Activated T-cell treated with anti-CD3 and anti-CD28 coated beads for 4 hours (primary cell): Measurements from ENCODE around the gene TMEM131.
"Not testable (repeated sequence)": the region's sequence is repeated elsewhere in the genome, so short reads cannot be mapped to it uniquely, and the experiment has no call there.

Experiments
- DNase-seq: peaks from one replicate; pipeline ENCODE4 v3.0.0-alpha.2; 2020

TMEM131 gene

GRCh38 chr2:97991081-97991856 lies 4.5 kb downstream of the TMEM131 start:
- no peak for DNase-seq

- DNase-seq = no peak
These were observed 7.0 kb downstream of the TMEM131 start for GRCh38 chr2:97988722-97989121.

GRCh38 chr2:97985998-97986397 lies 9.8 kb downstream of the TMEM131 start:
- no peak for DNase-seq

GRCh38 chr2:97983698-97984097 lies 12.1 kb downstream of the TMEM131 start:
- DNase-seq = no peak

GRCh38 chr2:97983134-97983533 lies 12.6 kb downstream of the TMEM131 start:
- no peak for DNase-seq

GRCh38 chr2:97982621-97983020 lies 13.1 kb downstream of the TMEM131 start:
- no peak for DNase-seq

- DNase-seq = no peak
These were observed 13.8 kb downstream of the TMEM131 start for GRCh38 chr2:97981961-97982360.

- DNase-seq = no peak
These were observed 15.8 kb downstream of the TMEM131 start for GRCh38 chr2:97979904-97980303.

- DNase-seq = no peak
These were observed 21.3 kb downstream of the TMEM131 start for GRCh38 chr2:97974471-97974870.

GRCh38 chr2:97970293-97971060 lies 25.3 kb downstream of the TMEM131 start:
- no peak for DNase-seq

GRCh38 chr2:97969081-97970067 lies 26.4 kb downstream of the TMEM131 start:
- DNase-seq = no peak

GRCh38 chr2:97967931-97968627 lies 27.7 kb downstream of the TMEM131 start:
- DNase-seq = no peak

- no peak for DNase-seq
These were observed 28.5 kb downstream of the TMEM131 start for GRCh38 chr2:97967216-97967592.

- DNase-seq = no peak
These were observed 29.1 kb downstream of the TMEM131 start for GRCh38 chr2:97966545-97967215.

- DNase-seq = no peak
These were observed 30.6 kb downstream of the TMEM131 start for GRCh38 chr2:97965116-97965515.

- DNase-seq = no peak
These were observed 31.9 kb downstream of the TMEM131 start for GRCh38 chr2:97963880-97964279.

- no peak for DNase-seq
These were observed 32.7 kb downstream of the TMEM131 start for GRCh38 chr2:97963079-97963406.

- DNase-seq = no peak
These were observed 34.2 kb downstream of the TMEM131 start for GRCh38 chr2:97961534-97961933.

- no peak for DNase-seq
These were observed 37.6 kb downstream of the TMEM131 start for GRCh38 chr2:97958184-97958583.

GRCh38 chr2:97957432-97958183 lies 38.1 kb downstream of the TMEM131 start:
- no peak for DNase-seq

GRCh38 chr2:97956753-97957152 lies 39.0 kb downstream of the TMEM131 start:
- DNase-seq = not testable (repeated sequence)
